DMS53 treated with DMSO at 0.1 percent for 48 hours (cell line): ENCODE results near the gene CLPTM1L.
"Not testable (repeated sequence)": the region's sequence is repeated elsewhere in the genome, so short reads cannot be mapped to it uniquely, and the experiment has no call there.

Experiments
- DNase-seq: peaks from one replicate; lab custom pipeline; 2025; ENCODE audit not compliant: unreplicated experiment; lab: John Stamatoyannopoulos, UW

The CLPTM1L gene

GRCh38 chr5:1362242-1363015 lies 17.5 kb upstream of the CLPTM1L start:
- no peak for DNase-seq

DNA sequence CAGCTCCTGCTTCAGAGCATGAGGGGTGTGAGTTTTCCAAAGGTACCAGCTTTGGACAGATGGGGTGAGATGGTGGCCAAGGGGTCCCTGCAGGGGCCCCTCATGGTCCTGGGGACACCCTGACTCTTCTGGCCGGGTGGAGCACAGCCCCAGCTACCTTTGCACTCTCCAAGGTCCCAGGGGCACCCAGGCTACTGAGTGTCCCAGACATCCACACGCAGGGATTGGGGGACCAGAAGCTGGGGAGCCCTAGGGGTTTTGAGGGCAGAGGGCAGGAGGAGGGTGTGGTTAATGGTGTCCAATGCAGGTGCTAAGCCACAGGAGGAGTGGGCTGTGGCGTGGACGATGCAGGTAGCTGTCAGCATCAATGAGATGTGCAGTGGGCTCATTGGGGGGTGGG lies 16.0 kb upstream of the CLPTM1L start:
- DNase-seq = no peak

GRCh38 chr5:1360367-1360766 lies 15.5 kb upstream of the CLPTM1L start:
- DNase-seq = not testable (repeated sequence)

DNA sequence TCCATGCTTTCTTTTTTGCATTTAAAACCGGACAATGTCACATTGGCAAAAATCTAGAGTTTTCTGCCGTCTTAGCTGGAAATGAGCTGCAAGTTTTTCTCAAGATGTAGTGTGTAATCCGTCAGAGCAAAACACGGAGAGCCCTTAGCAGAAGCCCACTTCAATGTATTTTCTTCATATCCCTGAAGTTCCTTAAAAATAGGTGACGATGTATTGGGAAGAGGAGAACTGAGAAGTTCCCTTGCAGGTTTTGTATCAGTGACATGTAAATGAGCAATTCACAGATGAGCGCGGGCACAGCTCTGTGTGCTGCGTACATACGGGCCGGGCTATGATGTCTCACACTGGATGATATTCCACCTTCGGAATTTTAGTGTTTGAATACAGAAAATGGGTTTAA lies 14.8 kb upstream of the CLPTM1L start:
- DNase-seq = no peak

DNA sequence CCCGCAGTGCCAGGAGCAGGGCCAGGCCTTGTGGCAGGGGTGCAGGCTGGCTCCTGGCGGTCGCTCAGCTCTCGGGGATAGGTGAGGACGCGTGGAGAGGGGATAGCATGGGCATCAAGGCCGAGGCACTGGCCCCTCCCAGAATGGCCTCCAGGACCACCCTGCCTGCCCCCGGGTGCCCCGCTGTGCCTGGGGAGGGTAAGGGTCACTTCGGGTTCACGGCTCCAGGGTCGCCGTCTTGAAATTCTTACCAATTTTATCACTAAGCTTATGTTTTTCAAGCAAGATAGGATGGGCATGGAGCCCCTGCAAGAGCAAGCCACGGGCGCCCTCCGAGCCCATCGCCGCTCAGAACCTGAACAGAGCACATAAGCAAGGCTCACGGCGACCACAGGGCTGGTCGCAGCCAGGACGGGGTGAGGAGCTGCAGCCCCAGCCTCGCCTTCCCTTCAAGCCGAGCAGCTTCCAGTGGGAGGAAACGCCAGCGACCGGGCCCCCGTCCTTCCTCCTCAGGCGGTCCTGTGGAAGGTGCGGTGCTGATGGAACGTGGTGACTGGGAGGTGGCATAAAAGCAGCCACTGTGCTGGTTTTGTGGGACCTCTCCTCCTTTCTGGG lies 14.2 kb upstream of the CLPTM1L start:
- no peak for DNase-seq

GRCh38 chr5:1358726-1359025 lies 13.8 kb upstream of the CLPTM1L start:
- no peak for DNase-seq

DNA sequence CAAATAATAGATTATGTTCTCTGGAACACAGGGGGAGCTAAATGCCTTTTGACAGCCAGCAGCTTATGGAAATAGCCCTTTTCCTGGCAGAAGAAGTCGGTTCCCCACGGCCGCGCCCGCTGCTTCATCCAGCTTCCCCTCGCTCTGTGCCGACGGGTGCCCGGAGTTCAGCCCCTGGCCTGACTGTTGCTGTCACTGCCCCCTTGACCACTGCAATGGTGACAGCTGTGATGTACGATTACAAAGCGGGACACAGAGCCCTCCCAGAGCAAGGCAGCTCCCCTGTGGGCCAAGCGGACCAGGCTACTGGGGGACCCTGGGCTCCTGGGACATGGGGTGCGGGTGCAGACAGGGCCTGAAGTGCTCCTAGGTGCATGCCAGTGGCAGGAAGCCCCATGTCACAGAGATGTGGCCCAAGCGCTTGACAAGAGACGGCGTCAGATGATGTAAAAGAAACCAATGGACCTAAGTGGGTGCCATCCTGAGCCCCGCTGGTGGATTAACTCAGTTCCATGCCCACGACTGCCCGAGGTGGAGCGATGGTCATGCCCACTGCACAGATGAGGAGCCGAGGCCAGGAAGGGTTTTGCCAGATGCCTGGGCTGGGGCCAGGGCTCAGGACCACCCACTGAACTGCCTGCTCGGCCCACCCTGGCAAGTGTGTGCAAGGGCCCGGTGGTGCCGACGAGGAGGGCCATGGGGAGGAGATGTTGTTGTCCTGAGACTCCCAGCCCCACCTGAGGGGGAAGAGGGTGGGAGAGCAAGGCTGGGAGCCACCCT lies 13.2 kb upstream of the CLPTM1L start:
- no peak for DNase-seq

GRCh38 chr5:1356873-1357787 lies 12.2 kb upstream of the CLPTM1L start:
- DNase-seq = no peak

DNA sequence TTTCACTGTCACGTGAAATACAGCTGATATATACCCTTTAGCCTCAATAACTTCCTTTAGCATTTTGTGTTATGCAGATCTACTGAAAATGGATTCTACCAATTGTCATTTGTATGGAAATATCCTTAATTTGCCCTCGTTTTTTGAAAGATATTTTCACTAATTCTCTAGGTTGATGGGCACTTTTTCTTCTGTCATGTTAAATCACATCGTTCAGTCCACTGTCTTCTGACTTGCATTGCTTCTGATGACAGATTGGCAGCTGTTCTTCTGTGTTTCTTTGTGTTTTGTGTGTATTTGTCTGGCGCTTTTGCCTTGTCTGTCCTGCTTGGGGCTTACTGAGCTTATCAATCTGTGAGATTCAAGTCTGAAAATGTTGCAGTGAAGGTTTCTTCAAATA lies 9.7 kb upstream of the CLPTM1L start:
- DNase-seq = no peak

GRCh38 chr5:1352231-1353219 lies 7.6 kb upstream of the CLPTM1L start:
- DNase-seq = no peak

- no peak for DNase-seq
Measured at GRCh38 chr5:1351156-1351555, 6.3 kb upstream of the CLPTM1L start.

DNA sequence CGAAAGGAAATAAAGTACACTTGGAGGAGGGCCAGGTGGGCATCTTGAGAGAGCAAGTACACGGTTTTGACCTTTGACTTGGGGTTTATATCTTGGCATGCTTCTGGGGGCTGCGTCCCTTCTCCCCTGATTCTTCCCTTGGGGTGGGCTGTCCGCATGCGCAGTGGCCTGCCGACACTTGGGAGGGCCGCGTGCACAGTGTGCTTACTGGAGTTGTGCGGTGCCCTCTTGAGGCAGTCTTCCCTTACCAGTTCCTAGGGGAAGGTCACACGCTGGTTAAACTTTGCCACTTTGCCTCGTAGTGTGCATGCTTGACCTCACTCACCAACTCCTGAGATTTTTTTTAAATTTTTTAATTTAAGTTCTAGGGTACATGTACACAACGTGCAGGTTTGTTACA lies 4.3 kb upstream of the CLPTM1L start:
- no peak for DNase-seq

DNA sequence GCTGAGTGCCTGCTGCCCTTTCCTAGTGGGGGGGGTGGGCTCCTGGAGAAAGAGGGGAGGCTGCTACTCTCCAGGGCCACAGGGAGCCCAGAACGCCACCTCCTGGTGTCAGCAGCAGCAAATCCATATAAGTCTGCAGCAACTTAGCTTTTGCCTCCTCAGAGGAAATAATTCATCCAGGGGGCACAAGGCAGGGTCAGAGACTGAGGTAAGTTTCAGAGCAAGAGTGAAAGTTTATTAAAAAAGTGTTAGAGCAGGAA lies 4.0 kb upstream of the CLPTM1L start:
- no peak for DNase-seq

GRCh38 chr5:1347571-1347970 lies 2.7 kb upstream of the CLPTM1L start:
- DNase-seq = no peak

- no peak for DNase-seq
Measured at GRCh38 chr5:1346627-1347440, 1.9 kb upstream of the CLPTM1L start.

- no peak for DNase-seq
Measured at GRCh38 chr5:1345876-1346626, 1.2 kb upstream of the CLPTM1L start.

DNA sequence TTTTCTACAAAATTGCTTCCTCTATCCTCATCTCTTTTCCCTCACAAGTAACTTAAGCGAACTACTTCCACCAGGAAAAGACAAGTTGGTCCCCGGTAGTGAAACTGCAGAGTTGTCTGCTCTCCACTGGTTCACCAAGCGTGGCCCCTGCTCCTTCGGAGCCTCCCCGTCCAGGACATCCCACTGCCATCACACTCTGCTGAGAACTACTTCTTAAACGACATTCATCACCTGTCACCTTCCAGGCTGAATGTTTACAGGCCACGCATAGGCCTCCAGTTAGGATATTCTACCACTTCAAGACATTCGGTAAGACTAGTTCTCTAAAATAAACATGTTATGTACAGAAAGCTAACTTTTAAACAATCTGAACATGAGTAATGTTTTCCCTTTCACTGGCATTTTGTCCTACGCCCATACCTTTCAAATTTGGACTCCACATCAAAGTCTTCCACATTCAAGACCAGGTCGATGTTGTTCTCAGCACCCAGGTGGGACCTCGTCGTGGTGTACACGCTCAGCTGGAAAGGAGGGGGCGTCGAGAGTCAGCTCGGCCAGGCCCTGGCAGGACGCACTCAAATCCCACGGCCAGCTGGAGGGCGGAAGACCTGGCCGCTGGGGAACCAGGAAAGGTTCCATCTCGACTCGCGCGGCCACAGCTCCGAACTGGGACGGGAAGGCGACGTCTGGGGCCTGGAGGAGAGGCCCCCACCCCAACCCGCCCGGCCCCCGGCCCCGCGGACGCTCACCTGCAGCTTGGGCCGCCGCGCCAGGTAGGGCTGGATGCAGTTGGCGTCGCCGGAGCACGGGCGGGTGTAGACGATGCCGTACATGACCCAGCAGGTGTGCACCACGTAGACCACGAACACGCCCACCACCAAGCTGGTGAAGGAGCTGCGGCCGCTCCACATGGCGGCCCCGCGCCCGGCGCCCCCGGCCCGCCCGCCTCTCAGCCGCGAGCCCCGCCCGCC lies 683 bp downstream of the CLPTM1L start:
- no peak for DNase-seq

DNA sequence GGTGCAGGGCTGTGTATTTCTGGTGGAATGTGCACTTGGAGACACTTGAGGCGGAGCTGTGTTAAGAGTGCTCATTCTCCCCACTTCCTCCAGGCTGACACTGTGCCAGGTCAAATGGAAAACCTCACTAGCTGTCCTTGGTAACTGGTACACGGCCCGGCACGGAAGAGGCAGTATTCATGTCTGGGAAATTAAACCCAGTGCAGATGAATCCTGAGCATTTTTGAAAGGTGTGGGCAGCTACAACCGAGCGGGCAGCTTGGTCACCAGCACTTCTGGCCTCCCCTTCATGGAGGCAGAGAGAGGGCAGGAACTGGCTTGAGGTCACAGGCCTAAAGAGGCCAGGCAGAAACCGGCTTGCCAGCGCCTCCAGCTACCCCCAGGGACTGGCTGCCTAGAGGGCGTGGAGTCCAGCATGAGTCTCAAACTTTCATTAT lies 1.6 kb downstream of the CLPTM1L start:
- no peak for DNase-seq
